ENCODE results near the gene ANKRD12. TPM values are rescaled to one million over a fixed set of nuclear protein-coding genes. Genes with fewer than 3 reads are reported as not detected.
A peak's percentile ranks its signal among the peaks of the same experiment; 100 is the strongest.

Gene ANKRD12
- total RNA-seq, 2 experiments from 2014 or later, result 65.9 to 66.5 TPM

DNA sequence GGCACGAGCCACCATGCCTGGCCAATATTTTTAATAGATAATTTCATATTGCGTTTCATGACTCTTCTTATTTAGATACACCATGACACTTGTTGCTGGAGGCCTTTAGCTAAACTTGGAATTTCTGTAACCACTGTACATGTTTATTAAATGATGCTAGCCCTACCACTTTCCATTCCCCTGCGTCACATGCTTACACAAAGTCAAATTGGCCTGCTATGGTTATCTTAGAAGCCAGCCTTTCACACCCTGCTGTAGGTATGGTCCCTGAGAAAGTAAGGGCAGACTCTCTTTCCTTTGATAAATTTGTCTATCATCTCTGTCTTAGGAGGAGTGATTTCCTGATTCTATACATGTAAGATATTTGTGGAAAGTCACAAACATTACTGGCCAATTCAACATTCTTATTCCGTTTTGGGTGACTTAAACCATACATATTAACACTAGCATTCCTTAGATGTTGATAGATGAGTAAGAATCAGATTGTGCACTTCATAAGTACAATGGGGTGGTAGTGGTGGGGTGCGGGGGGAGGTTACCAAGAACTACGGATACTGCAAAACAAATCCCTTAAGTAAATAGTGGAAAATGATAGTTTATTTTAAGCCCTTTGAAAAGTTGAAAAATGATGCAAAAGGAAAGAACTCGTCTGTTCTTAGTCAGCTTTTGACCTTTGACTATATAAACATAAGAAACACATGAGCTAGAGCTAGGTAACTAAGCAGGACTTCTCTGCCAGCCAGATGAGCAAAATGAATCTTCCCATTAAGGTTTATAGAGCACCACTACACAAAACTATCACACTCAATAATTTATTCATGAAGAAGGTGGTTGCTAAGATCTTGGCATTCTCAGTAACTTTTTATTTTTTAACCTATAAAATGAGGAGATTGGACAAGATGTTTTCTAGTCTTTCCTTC, 42.0 kb upstream of the ANKRD12 start:
- no peaks in the 10 kb centered on the region for H3K79me2 ChIP-seq (ENCODE audit: insufficient read depth, low read depth, low read length)
- no peaks in the 10 kb centered on the region for H3K9me3 ChIP-seq (ENCODE audit: low read length)
- peaks cover 17% of the 10 kb centered on the region for H3K4me1 ChIP-seq (ENCODE audit: insufficient read depth, low read length, poor library complexity, severe bottlenecking)
- H2AFZ ChIP-seq (ENCODE audit: low read length), result peak overlapping the region; percentile 97
- H3K36me3 ChIP-seq (ENCODE audit: insufficient read depth, low read length), result no peaks in the 10 kb centered on the region
- H4K20me1 ChIP-seq (ENCODE audit: insufficient read depth, low read length), result no peaks in the 10 kb centered on the region
- intact Hi-C loops (cut with micrococcal nuclease; ENCODE audit: unreplicated experiment), result no loop called here
- BruUV-seq (replicated peaks), result no TSS peak
- no peak overlapping the region for H3K4me3 ChIP-seq (ENCODE audit: low read depth, low read length, poor library complexity, severe bottlenecking)
- DNase-seq (ENCODE audit: low spot score), result no peak
- H3K27ac ChIP-seq (ENCODE audit: low read depth, low read length, poor library complexity, severe bottlenecking), result peak overlapping the region; percentile 32
- POLR2A ChIA-PET, result interaction anchor here (0.6 to 2.9 kb wide), 4 partner anchors 9 to 539 kb away, joined by 3 to 10 read pairs (median 4); no protein-coding TSS in a partner anchor
- CTCF ChIA-PET (ENCODE audit: unreplicated experiment), result no interaction called here
- no peak for TF ChIP-seq EZH2phosphoT487 (IDR thresholded peaks at IDR 0.05; ENCODE audit: borderline replicate concordance, low read depth, low read length)
- TF ChIP-seq, protein P1, sequence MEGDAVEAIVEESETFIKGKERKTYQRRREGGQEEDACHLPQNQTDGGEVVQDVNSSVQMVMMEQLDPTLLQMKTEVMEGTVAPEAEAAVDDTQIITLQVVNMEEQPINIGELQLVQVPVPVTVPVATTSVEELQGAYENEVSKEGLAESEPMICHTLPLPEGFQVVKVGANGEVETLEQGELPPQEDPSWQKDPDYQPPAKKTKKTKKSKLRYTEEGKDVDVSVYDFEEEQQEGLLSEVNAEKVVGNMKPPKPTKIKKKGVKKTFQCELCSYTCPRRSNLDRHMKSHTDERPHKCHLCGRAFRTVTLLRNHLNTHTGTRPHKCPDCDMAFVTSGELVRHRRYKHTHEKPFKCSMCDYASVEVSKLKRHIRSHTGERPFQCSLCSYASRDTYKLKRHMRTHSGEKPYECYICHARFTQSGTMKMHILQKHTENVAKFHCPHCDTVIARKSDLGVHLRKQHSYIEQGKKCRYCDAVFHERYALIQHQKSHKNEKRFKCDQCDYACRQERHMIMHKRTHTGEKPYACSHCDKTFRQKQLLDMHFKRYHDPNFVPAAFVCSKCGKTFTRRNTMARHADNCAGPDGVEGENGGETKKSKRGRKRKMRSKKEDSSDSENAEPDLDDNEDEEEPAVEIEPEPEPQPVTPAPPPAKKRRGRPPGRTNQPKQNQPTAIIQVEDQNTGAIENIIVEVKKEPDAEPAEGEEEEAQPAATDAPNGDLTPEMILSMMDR (conservative IDR thresholded peaks at IDR 0.05; ENCODE audit: low read length), result no peak
- no peaks in the 10 kb centered on the region for H3K9me2 ChIP-seq (ENCODE audit: insufficient read depth, low read length)
- peak overlapping the region; percentile 63 for H3K4me2 ChIP-seq (ENCODE audit: low read length)

DNA sequence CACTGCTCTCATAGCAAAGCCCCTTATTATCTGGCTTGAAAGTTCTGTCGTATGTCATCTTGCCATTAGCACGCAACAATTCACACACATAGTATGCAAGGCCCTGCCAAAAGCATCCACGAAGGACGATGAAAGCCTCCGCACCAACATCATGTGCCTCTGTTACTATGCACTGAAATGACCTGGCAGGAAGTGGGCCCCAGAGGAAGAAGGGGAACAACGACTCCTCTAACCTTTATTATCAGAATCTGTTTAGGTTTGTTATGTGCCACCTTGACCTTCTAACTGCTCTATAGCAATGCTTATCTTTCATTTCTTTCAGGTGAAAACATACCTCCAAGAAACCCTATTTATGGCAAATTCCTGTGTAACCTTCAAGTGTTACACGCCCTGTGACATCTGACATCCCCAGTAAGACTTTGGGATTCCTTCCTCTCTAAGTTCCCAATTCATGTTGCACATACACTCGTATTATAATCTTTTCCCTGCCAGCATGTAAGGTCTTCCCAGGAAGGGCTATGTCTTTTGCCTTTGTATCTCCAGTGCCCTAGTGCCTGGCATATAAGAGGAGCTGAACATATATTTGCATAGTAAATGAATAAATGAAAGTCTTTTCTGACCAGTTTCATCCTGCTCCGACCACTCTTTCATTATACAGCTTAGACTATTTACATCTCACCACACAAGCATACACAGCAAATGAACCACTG, 41.1 kb upstream of the ANKRD12 start:
- H3K79me2 ChIP-seq (ENCODE audit: insufficient read depth, low read depth, low read length), result no peaks in the 10 kb centered on the region
- H3K4me1 ChIP-seq (ENCODE audit: insufficient read depth, low read length, poor library complexity, severe bottlenecking), result peaks cover 17% of the 10 kb centered on the region
- no TSS peak for BruUV-seq (replicated peaks)
- TF ChIP-seq EZH2phosphoT487 (IDR thresholded peaks at IDR 0.05; ENCODE audit: borderline replicate concordance, low read depth, low read length), result no peak
- TF ChIP-seq, protein P1 (conservative IDR thresholded peaks at IDR 0.05; ENCODE audit: low read length), result no peak
- peak overlapping the region; percentile 63 for H3K4me2 ChIP-seq (ENCODE audit: low read length)
- peak; percentile 51 for DNase-seq (ENCODE audit: low spot score)
- H3K4me3 ChIP-seq (ENCODE audit: low read depth, low read length, poor library complexity, severe bottlenecking), result peak overlapping the region; percentile 42
- peak overlapping the region; percentile 97 for H2AFZ ChIP-seq (ENCODE audit: low read length)
- no peaks in the 10 kb centered on the region for H3K36me3 ChIP-seq (ENCODE audit: insufficient read depth, low read length)
- no peaks in the 10 kb centered on the region for H3K9me3 ChIP-seq (ENCODE audit: low read length)
- POLR2A ChIA-PET, result interaction anchor here (0.6 to 2.6 kb wide), 4 partner anchors 13 to 540 kb away, joined by 3 to 13 read pairs (median 7); no protein-coding TSS in a partner anchor
- intact Hi-C loops (cut with micrococcal nuclease; ENCODE audit: unreplicated experiment), result no loop called here
- CTCF ChIA-PET (ENCODE audit: unreplicated experiment), result no interaction called here
- H4K20me1 ChIP-seq (ENCODE audit: insufficient read depth, low read length), result no peaks in the 10 kb centered on the region
- peak overlapping the region; percentile 32 for H3K27ac ChIP-seq (ENCODE audit: low read depth, low read length, poor library complexity, severe bottlenecking)
- no peaks in the 10 kb centered on the region for H3K9me2 ChIP-seq (ENCODE audit: insufficient read depth, low read length)
